Forelimb muscle (tissue), 1 donor: ENCODE measurements around the gene FCGR1A. TPM values are rescaled to one million over a fixed set of nuclear protein-coding genes. Genes with fewer than 3 reads are reported as not detected.
"Not testable (repeated sequence)": the region's sequence is repeated elsewhere in the genome, so short reads cannot be mapped to it uniquely, and the experiment has no call there.

Experiments
- DNase-seq: peaks from one replicate; pipeline ENCODE4 v3.0.0-alpha.2; 2013; ENCODE audit warnings: low read depth
- polyA plus RNA-seq: library from polyadenylated mRNA; unstranded; fragments of 120-200 nt; gene quantifications from one replicate; pipeline ENCODE4 v1.2.1, GENCODE V29; 2013; ENCODE audit not compliant: insufficient read length

Gene FCGR1A
- polyA plus RNA-seq, 1 donor = 1.9 TPM

GRCh38 chr1:149777084-149777483 is 5.4 kb upstream of the FCGR1A start:
- DNase-seq = not testable (repeated sequence)

DNA sequence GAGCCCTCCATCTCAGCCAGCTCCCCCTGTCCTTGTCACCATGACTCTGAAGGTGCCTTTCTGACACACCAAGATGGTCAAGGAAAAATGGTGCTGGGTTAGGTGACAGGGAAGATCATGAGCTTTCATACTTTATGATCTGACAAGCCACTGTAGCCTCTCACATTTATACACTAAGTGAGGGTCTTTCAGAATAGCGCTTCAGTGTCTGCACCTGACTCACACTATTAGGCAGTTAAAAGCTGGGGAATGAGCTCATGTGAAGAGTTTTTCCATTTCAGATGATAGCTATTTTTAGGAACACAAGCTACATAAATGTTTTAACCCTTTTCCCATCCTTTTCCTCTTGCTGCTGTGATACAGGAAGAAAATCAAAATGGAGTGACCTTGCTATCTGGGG is 4.2 kb upstream of the FCGR1A start:
- not testable (repeated sequence) for DNase-seq

DNA sequence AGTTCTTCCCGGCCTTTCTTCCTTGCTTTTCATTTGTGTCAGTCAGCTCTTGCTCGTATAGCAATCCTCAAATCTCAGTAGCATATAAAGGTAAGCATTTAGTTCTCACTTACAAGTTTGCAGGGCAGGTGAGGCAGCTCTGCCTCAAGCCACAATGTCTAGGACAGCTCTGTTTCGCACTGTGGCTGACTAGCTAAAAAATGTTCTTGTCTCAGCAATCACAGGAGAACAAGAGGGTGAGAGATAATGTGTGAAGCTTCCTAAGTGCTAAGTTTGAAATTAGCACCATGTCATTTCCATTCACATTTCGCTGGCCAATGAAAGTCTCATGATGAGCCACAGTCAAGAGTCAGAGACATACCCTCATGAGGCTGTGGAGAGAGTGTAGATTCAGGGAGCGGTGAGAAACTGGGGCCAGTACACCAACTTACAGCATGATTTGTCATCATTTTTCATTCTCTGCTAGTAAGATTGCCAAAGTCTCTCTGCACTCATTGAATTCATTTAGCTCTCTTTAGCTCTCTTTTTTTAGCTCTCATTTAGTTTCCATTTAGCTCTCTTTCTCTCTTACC is 995 bp upstream of the FCGR1A start:
- not testable (repeated sequence) for DNase-seq

DNA sequence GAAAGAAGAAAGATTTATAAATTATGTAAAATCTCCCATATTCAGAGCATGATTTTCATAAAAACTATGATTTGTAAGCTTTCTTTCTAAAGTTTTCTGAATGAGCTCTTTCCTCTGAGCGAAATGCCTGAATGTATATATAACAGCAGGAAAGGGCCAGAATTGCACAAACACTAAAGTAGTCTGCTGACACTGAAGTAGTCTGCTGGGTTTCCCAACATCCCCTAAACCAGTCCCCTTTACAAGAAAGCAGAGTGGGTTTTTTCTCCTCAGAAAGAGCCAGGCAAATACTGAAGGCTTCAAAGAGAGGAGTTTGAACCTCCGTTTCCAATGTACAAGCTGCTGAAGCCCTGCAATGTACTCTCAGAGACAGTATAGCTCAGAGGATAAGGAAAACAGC is 795 bp downstream of the FCGR1A start:
- DNase-seq = not testable (repeated sequence)

GRCh38 chr1:149783868-149784267 is 1.4 kb downstream of the FCGR1A start:
- not testable (repeated sequence) for DNase-seq

- not testable (repeated sequence) for DNase-seq
Observed at GRCh38 chr1:149787688-149788451, 5.4 kb downstream of the FCGR1A start.

DNA sequence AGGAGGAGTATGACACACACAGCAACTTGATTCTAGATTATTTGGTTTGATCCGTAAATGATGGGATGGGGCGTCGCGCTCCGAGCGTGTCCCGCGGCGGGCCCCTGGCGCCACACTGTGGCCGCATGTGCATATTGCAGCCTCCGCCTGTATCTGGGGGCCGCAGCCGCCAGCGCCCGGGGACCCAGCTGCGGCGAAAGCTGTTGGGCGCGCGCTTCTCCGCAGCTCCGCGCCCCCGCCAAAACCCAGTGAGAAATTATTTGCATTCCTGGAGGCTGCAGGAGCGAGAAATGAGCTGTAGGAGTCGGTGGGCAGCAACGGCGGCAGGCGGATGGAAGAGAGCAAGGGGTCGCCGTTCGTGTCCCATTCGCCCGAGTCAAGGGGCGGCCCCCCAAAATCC is 10.0 kb downstream of the FCGR1A start:
- not testable (repeated sequence) for DNase-seq

- not testable (repeated sequence) for DNase-seq
Observed at GRCh38 chr1:149792912-149793515, 10.5 kb downstream of the FCGR1A start.

GRCh38 chr1:149793885-149794284 is 11.4 kb downstream of the FCGR1A start:
- DNase-seq = not testable (repeated sequence)

- DNase-seq = not testable (repeated sequence)
Observed at GRCh38 chr1:149801628-149802027, 19.1 kb downstream of the FCGR1A start.

DNA sequence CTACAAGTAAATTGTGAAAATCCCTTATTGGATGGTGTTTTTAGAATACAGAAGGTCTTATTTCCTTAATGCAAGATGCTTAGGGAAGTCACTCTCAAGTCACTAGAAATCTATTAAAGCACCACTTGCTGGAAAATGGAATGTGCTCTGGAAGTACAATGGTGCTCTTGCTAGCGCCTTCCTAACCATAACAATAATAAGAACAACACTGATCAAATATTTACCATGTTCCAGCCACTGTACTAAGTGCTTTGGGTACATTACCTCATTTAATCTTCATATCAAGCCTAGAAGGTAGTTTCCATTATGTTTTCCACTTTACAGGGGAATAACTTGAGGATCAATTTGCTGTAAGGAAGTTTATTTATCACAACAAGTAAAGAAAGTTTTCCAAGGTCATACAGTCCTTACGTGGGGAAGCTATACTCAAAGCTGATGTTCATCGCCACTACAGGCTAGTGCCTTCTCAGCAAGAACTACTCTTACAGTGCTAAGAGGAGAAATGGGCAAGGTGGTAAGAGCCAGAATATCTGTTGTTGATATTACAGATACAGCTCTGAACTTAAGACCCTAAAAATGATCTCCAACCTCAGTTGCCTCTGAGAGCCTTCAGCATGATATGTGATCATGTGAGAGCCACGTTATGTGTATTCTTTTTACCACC is 22.1 kb downstream of the FCGR1A start:
- not testable (repeated sequence) for DNase-seq

- DNase-seq = not testable (repeated sequence)
Observed at GRCh38 chr1:149810697-149811405, 28.4 kb downstream of the FCGR1A start.

- DNase-seq = peak; percentile 8
Observed at GRCh38 chr1:149811514-149811889, 29.0 kb downstream of the FCGR1A start.

- peak; percentile 90 for DNase-seq
Observed at GRCh38 chr1:149811890-149812829, 29.7 kb downstream of the FCGR1A start.

DNA sequence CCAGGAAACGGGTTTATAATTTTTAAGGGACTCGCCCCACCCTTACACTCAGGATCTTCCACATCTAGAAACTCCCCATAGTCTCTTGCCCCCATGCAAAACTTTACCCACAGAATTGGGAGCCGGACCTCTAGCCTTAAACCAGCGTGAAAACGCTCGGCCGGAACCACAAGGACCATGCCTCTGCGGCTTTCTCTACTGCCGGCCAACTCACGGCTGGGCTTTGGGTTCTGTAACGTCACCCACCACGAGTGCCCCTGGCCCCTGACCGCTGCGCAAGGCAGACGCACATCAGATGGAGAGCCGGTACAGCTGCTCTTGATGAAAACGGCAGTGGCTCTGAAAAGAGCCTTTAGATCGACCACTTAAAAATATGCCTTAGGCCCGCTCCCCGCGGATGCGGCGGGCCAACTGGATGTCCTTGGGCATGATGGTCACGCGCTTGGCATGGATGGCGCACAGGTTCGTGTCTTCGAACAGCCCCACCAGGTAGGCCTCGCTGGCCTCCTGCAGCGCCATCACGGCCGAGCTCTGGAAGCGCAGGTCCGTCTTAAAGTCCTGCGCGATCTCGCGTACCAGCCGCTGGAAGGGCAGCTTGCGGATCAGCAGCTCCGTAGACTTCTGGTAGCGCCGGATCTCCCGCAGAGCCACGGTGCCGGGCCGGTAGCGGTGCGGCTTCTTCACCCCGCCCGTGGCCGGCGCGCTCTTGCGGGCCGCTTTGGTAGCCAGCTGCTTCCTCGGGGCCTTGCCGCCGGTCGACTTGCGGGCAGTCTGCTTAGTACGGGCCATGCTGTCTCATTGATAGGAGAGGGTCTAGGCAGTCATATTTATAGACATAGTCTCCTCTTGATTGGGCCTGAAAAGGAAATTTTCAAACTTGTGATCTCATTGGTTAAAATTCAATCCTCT is 30.7 kb downstream of the FCGR1A start:
- peak; percentile 55 for DNase-seq

- DNase-seq = not testable (repeated sequence)
Observed at GRCh38 chr1:149820387-149820786, 37.9 kb downstream of the FCGR1A start.

DNA sequence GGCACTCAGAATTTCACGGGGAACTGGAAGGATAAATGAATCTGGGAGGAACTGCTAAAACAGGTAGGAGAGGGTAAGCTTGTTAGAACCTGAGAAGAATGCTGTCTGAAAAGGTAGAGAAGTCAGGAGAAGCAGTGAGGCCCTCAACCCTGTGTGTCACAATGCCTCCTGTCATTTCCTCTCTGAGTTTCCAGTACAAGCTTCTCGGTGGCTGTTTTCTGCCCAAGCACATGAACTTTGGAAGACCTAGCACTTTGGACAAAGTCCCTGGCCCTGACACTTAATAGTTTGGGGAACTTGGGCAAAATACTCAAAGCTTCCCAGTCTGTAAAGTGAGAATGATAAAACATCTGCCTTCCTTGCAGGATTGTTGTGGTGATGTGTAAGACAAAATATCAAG is 44.1 kb downstream of the FCGR1A start:
- DNase-seq = not testable (repeated sequence)

DNA sequence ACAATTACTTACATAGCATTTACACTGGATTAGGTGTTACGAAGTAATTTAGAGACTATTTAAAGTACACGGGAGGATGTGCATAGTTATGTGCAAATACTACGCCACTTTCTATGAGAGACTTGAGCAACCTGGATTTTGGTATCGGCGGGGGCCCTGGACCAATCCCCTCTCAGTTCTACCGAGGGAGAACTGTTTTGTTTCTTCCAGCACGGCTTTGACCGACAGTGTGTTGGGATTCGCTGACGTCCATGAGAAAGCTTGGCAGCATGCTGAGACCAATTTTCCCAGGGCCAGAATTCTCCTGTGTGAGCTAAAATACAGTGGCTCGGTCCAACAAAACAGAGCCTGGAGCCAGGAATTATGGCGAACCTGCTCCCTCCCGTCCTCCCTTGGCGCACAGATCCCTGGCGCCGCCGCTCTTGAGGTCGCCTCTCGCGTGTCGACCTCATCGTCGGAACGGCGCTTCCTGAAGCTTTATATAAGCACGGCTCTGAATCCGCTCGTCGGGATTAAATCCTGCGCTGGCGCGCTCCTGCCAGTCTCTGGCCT is 49.3 kb downstream of the FCGR1A start:
- not testable (repeated sequence) for DNase-seq
